Measurements from ENCODE around the gene CBY1.

DNA sequence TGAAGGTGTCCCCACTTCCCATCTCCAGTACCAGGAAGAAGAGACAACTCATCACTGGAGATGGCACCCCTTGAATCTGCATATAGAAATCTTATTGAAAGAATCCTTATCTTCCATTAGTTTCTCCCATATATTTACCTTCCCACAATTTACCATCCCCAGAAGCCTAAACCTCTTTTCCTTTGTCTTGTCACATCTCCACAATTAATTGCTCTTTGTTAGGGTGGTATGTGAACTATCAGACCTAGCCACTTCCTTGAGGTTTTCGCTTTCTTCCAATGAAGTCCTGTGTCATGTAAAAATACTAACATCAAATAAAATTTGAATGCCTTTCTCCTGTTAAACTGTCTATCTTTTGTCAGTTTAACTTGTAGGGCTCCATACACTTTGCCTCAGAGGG is 38.2 kb upstream of the CBY1 start:
- no peak for TF ChIP-seq POLR2A (IDR thresholded peaks at IDR 0.05)
- TF ChIP-seq, protein P1, sequence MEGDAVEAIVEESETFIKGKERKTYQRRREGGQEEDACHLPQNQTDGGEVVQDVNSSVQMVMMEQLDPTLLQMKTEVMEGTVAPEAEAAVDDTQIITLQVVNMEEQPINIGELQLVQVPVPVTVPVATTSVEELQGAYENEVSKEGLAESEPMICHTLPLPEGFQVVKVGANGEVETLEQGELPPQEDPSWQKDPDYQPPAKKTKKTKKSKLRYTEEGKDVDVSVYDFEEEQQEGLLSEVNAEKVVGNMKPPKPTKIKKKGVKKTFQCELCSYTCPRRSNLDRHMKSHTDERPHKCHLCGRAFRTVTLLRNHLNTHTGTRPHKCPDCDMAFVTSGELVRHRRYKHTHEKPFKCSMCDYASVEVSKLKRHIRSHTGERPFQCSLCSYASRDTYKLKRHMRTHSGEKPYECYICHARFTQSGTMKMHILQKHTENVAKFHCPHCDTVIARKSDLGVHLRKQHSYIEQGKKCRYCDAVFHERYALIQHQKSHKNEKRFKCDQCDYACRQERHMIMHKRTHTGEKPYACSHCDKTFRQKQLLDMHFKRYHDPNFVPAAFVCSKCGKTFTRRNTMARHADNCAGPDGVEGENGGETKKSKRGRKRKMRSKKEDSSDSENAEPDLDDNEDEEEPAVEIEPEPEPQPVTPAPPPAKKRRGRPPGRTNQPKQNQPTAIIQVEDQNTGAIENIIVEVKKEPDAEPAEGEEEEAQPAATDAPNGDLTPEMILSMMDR (IDR thresholded peaks at IDR 0.05 in 8 of 11, conservative IDR thresholded peaks at IDR 0.05 in 3 of 11) = no peak
